GM19023 (cell line): ENCODE results near the gene OR2A14.
"Not testable (repeated sequence)": the region's sequence is repeated elsewhere in the genome, so short reads cannot be mapped to it uniquely, and the experiment has no call there.

Experiments used
- ATAC-seq: cut with Tn5 transposase; IDR thresholded peaks from one replicate; pipeline ENCODE4 v1.9.1; 2021; ENCODE audit warnings: mild to moderate bottlenecking, moderate library complexity; ENCODE audit not compliant: unreplicated experiment

OR2A14 gene

DNA sequence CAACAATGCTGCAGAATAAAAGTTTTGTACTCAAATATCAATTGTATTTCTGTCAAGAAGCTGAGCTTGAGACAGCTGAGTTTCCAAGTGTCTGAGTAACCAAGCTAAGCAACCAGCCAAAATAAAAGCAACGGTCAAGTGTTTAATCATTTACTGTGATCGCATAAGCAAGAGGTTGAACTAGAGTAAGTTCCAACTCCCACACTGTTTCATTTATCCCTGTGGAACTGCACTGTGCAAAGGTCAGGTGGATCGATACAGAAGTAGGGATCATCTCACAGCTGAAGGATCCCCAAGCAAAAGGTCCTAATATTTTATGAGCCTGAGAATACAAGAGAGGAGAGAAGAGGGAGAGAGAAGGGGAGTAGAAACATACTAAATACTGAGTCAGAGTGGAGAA is 21.4 kb downstream of the OR2A14 start:
- no peak for ATAC-seq

DNA sequence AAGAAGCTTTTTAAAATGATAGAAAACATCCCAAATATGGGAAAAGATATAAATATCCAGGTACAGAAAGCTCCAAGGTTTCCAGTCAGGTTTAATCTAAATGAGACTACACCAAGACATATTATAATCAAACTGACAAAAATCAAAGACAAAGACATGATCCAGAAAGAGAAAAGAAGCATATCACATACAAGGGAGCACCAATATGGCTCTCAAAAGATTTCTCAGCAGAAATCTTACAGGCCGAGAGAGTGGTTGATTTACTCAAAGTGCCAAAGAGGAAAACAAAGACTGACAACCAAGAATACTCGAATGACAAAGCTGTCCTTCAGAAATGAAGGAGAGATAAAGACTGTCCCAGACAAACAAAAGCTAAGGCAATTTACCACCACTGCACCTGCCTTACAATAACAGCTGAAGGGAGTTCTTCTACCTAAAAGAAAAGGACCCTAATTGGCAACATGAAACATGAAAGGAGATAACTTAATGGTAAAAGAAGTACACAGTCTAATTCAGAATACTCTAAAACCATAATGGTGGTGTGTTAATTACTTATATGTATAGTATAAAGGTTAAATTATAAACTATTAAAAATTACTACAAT is 25.4 kb downstream of the OR2A14 start:
- no peak for ATAC-seq

DNA sequence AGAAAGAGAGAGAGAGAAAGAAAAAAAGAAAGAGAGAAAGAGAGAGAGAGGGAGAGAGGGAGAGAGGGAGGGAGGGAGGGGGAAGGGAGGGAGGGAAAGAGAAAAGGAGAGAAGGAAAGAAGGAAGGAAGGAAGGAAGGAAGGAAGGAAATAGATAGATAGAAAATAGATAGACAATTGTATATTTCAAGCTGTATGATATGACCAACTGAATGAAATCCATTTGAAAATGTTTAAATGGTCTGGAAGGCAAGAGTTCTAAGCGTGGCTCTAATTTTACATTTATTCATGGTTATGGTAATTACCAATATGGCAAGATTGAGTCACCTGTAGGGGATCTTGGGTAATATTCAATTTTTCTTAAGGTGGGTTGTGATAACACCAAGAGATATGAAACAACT is 35.9 kb downstream of the OR2A14 start:
- ATAC-seq = no peak

DNA sequence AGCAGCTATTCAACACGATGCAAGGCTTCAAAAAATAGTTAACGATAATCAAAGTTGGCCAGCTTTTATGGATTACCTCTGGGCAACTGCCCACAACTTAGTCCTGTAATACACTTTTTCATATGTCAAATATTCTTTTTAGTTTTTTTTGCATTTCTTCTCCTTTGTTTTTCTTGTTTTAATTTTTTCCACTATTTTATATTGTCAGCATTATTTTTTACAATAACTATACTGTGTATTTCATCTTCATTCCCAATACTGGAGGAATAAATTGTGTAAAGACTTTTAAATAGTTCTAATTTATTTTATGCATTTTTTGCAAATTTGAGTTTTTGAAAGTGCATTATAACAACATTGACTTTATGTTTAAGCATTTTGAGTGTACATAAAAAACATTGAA is 41.8 kb downstream of the OR2A14 start:
- ATAC-seq = no peak

DNA sequence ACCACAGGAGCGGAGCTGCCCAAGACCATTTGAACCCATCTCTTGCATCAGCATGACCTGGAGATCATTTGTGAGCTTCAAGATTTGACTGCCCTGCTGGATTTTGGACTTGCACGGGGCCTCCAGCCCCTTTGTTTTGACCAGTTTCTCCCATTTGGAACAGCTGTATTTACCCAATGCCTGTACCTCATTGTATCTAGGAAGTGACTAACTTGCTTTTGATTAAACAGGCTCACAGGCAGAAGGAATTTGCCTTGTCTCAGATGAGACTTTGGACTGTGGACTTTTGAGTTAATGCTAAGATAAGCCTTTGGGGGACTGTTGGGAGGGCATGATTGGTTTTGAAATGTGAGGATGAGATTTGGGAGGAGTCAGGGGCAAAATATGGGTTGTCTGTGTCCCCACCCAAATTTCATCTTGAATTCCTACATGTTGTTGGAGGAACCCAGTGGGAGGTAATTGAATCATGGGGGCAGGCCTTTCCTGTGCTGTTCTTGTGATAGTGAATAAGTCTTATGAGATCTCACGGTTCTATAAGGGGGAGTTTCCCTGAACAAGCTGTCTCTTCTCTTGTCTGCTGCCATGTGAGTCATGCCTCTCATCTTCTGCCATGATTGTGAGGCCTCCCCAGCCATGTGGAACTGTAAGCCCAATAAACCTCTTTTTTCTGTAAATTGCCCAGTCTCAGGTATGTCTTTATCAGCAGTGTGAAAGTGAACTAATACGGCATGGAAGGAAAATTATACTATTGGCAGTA is 48.8 kb downstream of the OR2A14 start:
- ATAC-seq = not testable (repeated sequence)

DNA sequence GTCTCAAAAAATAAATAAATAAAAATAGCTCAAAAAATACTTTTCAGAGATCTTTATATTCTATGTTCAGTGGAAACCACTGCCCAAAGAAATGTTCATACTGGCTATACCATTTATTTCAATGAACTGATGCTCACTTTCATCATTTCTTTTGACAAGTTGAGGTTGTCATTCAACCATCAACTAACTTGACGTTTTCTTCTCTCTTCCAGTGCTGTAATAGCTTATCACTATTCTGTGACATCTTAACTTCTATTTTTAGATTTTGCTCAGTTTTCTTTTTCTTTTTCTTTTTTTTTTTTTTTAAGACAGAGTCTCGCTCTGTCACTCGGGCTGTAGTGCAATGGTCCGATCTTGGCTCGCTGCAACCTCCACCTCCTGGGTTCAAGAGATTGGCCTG is 51.6 kb downstream of the OR2A14 start:
- no peak for ATAC-seq

DNA sequence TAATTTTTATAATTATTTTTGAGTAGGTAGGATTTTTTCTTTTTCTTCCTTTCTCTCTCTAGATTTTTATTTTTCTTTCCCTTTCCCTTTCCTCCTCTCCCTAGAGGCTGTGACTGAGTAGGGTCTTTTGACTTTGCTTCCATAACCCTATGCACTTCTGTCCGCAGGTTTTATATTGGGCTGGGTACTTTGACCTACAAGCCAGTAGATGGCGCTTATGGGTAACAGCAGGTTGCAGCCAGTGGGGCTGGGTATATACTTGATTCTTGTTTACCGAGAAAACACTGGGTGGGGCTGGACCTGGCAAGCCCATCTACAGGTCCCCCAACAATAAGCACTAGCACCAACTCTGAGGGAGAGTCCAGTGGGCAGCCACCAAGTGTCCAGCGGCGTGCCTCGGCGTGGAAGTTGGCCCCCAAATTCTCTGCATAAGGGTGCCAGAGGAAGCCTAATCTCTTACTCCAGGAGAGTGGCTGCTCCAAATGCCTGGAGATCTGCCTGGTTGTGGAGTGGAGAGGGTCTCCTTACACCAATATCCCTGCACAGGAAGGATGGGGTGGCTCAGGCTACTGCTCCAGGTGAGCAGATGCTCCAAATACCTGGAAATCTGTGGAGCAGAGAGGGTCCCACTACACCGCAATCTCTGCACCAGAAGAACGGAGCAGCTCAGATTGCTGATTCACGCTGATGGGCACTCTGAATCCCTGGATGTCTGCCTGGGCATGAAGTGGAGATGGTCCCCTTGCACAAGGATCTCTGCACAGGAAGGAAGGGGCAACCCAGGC is 55.6 kb downstream of the OR2A14 start:
- ATAC-seq = peak; percentile 97

DNA sequence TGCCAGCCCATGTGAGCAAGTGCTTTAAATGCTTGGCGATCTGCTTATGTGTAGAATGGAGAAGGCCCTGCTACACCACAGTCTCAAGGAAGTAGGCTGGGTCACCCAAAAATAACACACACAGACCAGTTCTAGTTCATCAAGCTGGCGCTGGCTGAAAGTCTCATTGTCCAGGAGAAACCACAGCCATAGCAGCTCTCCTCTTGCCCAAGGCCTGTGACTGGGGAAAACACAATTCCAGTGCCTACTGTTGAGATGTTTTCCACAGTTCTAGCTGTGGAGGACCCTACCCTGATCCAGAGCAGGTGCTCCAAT is 56.1 kb downstream of the OR2A14 start:
- peak; percentile 33 for ATAC-seq
